Measurements from ENCODE around the gene ARSI.
A peak's percentile ranks its signal among the peaks of the same experiment; 100 is the strongest.

The ARSI gene

DNA sequence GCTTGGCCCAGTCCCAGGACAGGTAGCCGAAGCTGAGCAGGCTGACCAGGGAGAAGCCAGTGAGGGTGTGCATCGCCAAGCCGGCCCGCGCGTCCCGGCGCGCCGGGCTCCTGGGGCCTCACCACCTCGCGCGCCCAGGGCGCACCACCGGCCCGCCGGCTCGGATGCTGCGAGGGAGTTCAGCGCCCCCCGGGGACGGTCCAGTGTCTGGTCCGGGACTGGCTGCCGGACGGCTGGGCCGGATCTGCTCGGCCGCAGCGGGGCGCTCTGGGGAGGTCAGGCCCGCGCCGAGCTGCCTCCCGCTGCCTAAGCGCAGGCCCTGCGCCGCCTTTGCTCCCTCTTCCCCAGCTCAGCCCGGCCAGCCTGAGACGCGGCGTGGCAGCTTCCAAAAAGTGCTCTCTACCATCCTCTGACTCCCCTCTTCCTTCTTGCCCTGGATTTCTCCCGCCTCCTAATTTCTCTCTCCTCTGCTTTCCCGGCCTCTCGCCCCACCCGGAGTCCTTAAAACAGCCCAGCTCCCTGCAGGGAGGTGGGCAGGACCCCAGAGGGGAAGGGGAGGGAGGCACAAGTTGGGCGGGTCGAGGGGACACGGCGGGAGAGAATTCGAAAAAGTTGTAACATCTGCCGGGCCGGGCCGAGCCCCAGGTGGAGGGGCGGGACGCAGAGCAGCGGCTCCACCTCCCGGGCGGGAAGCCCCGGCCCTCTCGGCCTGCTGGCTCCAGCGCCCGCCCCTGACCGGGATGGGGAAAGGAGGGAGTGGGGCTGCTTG lies at the start of gene ARSI:
ARSI (minus strand) TSS at position 605 of the 769 bp plus-strand sequence; CDS start at position 73, 532 bp downstream.
- DNase-seq: peak; percentile 89

DNA sequence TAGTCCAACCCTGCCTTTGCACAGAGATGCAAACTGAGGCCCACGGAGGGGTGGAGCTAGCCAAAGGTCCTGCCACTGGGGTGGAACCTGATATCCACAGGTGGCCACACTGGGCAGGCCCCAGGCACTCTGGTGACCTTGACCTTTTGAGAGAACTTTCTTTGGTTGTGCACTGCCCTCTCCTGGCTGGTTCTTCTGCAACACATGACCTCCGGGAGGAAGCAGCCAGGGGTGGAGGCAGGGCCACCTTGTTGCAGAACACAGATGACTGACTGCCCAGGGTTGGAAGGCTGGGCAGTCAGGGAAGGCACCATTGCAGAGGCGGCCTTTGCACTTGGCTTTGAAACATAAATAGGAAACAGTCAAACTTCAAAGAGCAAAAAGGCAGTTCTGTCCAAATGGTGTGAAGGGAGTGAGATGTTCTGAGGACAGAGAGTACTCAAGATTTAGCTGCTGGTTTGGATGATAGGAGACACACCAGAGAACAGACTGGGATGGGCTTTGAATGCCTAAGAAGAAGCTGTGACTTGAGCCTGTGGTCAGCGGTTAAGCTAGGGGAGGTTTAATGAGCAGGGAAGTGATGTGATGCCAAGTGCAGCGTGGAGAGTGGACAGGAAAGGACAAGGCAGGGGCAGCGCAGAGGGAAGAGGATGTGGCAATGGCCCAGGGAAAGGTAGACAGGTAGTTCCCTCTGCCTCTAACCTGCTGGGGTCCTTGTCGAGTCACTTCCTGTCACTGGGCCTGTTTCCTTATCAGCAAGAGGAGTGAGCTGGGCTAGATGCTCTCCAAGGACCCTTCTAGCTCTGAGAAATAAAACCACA lies 48.0 kb upstream of the ARSI start:
- peak; percentile 74 for DNase-seq

DNA sequence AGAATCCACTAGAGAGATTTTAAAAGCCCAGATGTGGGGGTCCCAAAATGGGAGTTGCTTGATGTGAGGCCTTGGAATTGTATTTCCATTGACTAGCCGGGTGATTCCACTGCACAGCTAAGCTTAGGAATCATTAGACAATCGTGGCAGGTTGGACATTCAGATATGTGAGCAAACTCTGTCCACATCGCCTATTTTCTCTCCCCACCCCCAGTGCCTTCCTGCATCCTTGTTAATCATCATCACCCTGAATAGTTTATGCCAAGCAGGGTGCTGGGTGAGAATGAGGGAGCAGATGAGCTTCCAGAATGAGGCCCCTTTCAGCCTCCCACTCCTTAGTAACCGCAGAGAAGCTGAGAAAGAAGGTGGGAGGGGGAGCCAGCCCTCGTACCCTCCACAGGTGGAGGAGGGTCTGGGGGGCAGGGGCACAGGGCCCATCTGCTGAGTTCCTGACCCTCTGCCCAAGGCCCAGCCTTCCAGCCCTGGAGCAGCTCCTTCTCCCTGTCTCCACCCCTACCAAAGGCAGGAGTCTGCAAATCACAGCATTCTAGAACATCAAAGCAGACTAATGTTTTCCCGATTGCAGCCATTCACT lies 47.1 kb upstream of the ARSI start:
- no peak for DNase-seq

DNA sequence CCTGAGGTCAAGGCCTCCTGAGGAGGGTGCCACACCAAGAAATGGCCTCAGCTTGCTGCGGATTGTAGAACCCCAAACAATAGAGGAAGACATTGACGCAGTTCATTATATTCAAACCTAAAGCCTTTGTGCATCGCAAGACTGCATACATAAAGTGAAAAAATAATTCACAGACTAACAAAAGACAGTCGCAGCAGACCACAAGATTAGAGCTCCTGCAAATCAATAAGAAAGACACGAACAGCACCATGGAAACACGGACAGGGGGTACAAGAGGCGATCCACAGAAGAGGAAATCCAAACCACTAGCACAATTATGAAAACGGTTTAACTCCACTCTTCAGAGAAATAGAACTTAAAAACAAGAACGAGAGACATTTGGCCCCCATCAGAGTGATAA lies 44.7 kb upstream of the ARSI start:
- no peak for DNase-seq

GRCh38 chr5:150347003-150347402 lies 44.3 kb upstream of the ARSI start:
- DNase-seq: no peak

GRCh38 chr5:150346592-150346991 lies 43.9 kb upstream of the ARSI start:
- DNase-seq: no peak

- no peak for DNase-seq
Measured at GRCh38 chr5:150345716-150346115, 43.0 kb upstream of the ARSI start.

GRCh38 chr5:150343994-150344631 lies 41.4 kb upstream of the ARSI start:
- no peak for DNase-seq

- DNase-seq: no peak
Measured at GRCh38 chr5:150342583-150342982, 39.9 kb upstream of the ARSI start.

DNA sequence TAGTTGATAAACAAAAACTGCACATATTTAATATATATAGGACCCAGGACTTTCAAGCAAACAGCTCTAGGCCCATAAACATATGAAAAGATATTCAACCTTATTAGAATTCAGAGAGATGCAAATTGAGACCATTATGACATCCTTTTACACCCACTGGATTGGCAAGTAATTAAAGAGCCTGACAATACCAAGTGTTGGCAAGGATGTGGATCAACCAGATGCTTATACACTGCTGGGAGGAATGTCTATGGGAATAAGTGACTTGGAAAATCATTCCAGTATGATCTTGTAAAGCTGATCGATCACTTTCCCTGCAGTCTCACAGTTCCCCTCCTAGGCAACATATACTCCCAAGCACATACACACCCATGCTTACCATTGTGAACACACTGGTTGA lies 39.3 kb upstream of the ARSI start:
- DNase-seq: no peak

- DNase-seq: no peak
Measured at GRCh38 chr5:150341331-150341730, 38.6 kb upstream of the ARSI start.

DNA sequence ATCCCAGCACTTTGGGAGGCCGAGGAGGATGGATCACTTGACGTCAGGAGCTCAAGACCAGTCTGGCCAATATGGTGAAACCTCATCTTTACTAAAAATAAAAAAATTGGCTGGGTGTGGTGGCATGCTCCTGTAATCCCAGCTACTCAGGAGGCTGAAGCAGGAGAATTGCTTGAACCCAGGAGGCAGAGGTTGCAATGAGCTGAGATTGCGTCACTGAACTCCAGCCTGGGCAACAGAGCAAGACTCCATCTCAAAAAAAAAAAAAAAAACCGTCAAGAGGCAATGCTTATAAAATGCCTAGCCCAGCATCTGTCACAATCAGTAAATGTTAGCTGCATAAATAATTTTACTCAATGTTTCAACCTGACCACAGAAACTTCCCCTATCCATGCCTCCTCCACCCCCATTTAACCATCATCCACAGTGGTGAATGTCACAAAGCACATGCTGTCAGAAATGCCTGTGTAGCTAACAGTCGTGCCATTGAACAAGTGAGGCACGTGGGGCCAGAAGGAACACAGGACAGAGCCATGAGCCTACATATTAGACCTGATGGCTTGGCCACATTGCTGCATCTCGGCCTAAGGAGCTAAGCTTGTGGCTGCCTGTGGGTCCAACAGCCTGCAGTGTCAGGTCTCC lies 38.0 kb upstream of the ARSI start:
- no peak for DNase-seq

- DNase-seq: no peak
Measured at GRCh38 chr5:150339841-150340240, 37.1 kb upstream of the ARSI start.

DNA sequence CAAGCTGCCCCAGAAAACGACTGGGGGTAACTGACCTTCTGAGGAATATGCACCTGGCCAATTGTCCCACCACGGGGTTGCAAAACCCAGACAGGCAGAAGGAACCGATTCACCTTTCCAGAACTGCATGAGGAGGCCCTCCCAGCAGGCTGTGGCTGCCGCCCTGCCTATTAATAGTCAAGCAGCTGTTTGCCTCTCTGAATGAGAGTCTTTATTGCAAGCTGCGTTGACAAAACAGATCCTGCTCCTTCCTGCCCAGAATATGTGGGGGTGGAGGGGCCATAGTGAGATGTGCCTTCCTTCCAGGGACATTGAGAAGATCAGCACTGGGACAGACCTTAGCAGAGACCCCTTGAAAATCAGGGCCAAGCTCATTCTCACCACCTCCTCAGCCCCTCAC lies 36.5 kb upstream of the ARSI start:
- no peak for DNase-seq

DNA sequence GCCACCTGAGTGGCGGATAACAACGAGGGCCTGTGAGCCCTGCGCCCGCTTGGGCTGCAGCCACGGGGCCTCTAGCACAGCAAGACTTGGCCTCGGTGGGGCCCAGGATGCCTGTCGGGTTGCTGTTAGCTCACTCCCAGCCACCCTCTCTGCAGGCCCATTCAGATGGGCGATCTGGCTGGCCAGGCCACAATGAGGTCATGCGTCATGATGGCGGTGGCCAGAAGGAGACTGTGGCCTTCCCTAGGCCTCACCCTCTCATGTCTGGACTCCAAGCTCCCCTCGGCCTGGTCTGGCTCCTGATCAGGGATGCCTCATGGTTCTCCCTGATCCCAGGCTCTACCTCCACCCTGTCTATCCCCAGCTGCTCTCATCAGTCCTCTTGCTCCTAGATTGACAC lies 35.8 kb upstream of the ARSI start:
- DNase-seq: no peak

DNA sequence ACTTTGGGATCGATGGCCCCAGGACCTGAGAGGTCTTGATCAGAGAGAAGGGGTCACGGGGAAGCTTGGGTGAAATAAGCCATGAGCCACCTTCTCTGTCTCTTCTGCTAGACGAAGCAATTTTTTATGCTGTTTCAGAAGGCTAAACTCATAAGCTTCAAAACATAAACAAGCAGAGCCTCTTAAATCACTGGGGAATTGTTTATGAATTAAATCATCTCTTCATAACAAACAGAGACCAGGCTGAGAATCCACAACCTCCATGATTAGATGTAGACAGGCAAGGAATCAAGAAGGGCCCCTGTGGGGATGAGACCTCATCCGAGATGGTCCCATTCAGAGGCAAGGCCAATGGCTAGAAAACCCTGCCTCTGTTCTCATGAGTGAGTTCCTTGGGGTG lies 33.1 kb upstream of the ARSI start:
- DNase-seq: no peak

DNA sequence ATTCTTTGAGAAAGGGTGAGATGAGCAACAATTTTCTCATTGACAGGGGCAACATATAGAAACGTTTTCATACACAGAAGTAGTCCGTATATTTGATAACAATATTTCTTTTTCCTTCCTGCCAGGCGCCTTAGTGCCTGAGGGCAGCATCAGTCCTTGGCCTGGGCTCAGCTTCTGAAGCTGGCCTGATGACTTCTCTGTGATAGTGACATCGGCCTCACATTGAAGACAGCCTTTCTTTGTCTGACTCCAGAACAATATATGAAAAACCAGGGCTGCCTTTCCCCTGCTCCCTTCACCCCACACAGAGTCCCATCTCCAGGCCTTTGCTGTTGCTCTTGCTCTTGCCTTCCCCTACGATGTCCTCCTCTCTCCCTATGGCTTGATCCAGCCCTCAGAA lies 30.7 kb upstream of the ARSI start:
- DNase-seq: no peak

DNA sequence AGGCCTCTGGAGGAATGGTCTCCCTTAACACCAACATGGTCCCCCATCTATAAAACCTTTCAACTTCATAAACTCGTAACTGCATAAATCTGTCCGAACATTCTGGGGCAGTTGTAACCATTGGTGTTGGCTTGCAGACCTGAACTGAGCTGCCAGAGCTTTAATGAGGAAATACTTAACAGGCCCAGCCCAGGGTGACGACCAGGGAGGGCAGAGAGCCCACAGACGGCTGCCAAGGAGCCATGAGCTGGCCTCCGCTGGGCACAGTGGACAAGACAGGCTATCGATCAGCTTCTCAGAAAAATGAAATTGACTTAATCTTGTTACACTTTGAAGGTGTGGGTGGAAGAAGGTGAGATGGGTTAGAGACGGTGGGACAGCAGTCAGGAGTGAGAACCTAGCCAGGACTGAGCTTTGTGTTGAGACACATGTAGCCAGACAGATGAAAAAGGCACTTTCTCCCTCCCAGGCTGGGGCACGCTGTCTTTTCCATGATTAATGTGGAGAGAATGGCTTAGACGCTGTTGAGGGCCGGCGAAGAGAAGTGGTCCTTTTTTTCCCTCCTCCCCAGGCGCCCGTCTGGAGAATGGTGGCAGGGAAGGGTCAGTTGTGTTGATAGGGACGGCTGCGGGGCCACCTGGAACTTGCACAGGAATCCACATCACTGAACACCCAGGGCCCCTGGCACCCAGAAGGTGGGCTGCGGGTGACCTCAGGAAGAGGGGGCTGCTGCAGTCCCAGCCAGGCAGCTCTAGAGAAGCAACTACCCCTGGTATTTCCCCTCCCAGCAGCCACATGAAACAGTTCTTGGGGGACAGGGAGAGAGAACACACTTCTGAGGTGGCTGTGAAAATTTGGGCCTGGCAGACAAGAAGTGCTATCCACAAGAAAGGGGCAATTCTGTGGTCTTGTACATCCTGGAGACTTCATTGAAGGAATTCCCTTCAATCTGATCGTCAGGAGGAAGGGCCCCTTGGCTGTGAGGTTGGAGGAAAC lies 27.5 kb upstream of the ARSI start:
- no peak for DNase-seq

DNA sequence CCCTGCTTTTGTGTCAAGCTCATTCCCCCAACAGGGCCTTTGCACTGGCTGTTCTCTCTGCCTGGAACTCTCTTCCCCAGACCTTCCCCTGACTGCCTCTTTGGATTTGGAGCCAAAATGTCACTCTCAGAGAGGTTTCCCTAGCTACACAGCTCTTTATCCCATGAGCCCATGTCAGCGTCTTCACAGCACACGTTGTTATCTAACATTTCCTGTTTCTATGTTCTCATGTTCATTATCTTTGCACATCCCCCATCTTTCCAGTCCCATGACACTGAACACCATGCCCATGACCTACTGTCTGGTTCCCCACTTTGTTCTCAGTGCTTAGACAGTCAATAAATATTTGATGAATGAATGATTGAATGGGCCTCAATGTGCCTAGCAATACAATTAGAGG lies 26.3 kb upstream of the ARSI start:
- no peak for DNase-seq

DNA sequence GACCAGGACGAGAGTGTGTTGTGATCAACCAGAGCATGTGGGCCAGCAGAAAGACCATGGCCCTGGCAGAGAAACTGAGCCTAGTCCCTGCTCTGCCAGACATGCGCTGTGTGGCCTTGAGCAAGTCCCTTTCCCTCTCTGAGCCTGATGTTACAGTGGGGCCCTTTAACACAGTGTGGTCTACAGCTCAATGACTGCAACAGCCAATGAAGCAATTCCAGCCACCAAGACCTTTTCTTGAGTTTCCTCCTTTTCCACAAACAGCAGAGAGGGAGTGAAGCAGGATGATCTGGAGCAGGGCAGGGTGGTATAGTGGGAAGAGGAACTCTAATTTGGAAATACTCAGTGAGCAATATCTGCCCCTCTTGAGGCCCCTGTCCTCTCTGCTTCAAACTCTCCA lies 25.8 kb upstream of the ARSI start:
- no peak for DNase-seq

GRCh38 chr5:150327139-150327538 lies 24.4 kb upstream of the ARSI start:
- DNase-seq: no peak

- no peak for DNase-seq
Measured at GRCh38 chr5:150326707-150327106, 24.0 kb upstream of the ARSI start.
